Thyroid gland (tissue), 4 donors: ENCODE data around the gene DMXL1.

Experiments
- CTCF ChIP-seq, 6 experiments: fragments of 200-600 bp in 3 of 6; fragments of 450-650 bp in 3 of 6; sonication (generic) in 3 of 6; IDR thresholded peaks; one replicate each; pipeline ENCODE4 v1.5.1; 2016 to 2019; ENCODE audit warnings: antibody characterized with exemption in 6 of 6, mild to moderate bottlenecking in 2 of 6, inconsistent platforms in 1 of 6, moderate library complexity in 1 of 6
- POLR2A ChIP-seq, 2 donors: fragments of 450-650 bp; IDR thresholded peaks; one replicate each; pipeline ENCODE4 v1.6.1; 2017; ENCODE audit warnings: antibody characterized with exemption in 2 of 2, mild to moderate bottlenecking in 2 of 2, moderate library complexity in 1 of 2

- TF ChIP-seq CTCF (IDR thresholded peaks at IDR 0.05) (no peak), POLR2A (IDR thresholded peaks at IDR 0.05) (no peak)
Measured at GRCh38 chr5:119088438-119088837, 17.6 kb downstream of the DMXL1 start.
